Fibroblast of lung (primary cell): Measurements from ENCODE around the gene LHX5. TPM values are rescaled to one million over a fixed set of nuclear protein-coding genes. Genes with fewer than 3 reads are reported as not detected.

Experiments used
- DNase-seq, 2 donors: peaks; one replicate each; pipeline versions ENCODE4 v3.0.0 to v3.0.0-alpha.2; 2010; ENCODE audit warnings: low read depth in 2 of 2
- H2AFZ ChIP-seq: 2 replicates; pipeline ENCODE4 v1.5.1; 2012; ENCODE audit warnings: low read length, control low read depth, inconsistent platforms
- H3K27ac ChIP-seq: 2 replicates; pipeline ENCODE4 v1.5.1; 2011; ENCODE audit warnings: low read length, control low read depth; ENCODE audit not compliant: insufficient read depth
- H3K27me3 ChIP-seq: 2 replicates; pipeline ENCODE4 v1.5.1; 2011; ENCODE audit warnings: mild to moderate bottlenecking, low read length; ENCODE audit not compliant: control insufficient read depth, insufficient read depth
- H3K36me3 ChIP-seq: 2 replicates; pipeline ENCODE4 v1.5.1; 2011; ENCODE audit warnings: low read length; ENCODE audit not compliant: control insufficient read depth, insufficient read depth
- H3K4me1 ChIP-seq: 2 replicates; pipeline ENCODE4 v1.5.1; 2011; ENCODE audit warnings: low read length; ENCODE audit not compliant: control insufficient read depth, insufficient read depth; ENCODE audit errors: extremely low read depth
- H3K4me2 ChIP-seq: 2 replicates; pipeline ENCODE4 v1.5.1; 2011; ENCODE audit warnings: low read length, control low read depth; ENCODE audit not compliant: insufficient read depth; ENCODE audit errors: extremely low read depth
- H3K4me3 ChIP-seq, 4 experiments: fragments of 200-600 bp in 1 of 4; sonication (generic) in 1 of 4; replicated peaks in 1 of 4; 2 replicates each; pipeline ENCODE4 v1.5.1; 2011 to 2016; ENCODE audit warnings: low read length in 4 of 4, low read depth in 3 of 4, mild to moderate bottlenecking in 3 of 4, control low read depth in 2 of 4, inconsistent platforms in 1 of 4, mixed read lengths in 1 of 4; ENCODE audit not compliant: insufficient read depth in 1 of 4; ENCODE audit errors: control extremely low read depth in 1 of 4
- H3K79me2 ChIP-seq: 2 replicates; pipeline ENCODE4 v1.5.1; 2012; ENCODE audit warnings: mild to moderate bottlenecking, low read length, inconsistent platforms; ENCODE audit not compliant: control insufficient read depth, insufficient read depth
- H3K9ac ChIP-seq: 2 replicates; pipeline ENCODE4 v1.5.1; 2011; ENCODE audit warnings: mild to moderate bottlenecking, low read length, control low read depth; ENCODE audit not compliant: insufficient read depth
- H3K9me3 ChIP-seq: 2 replicates; pipeline ENCODE4 v1.5.1; 2012; ENCODE audit warnings: low read depth, low read length; ENCODE audit not compliant: control insufficient read depth, insufficient read depth
- H4K20me1 ChIP-seq: 2 replicates; pipeline ENCODE4 v1.5.1; 2011; ENCODE audit warnings: low read length; ENCODE audit not compliant: control insufficient read depth, insufficient read depth; ENCODE audit errors: extremely low read depth
- CTCF ChIP-seq, 2 donors: IDR thresholded peaks in 1 of 2; conservative IDR thresholded peaks in 1 of 2; 1 replicate in 1 of 2; 2 replicates in 1 of 2; pipeline ENCODE4 v1.5.1; 2011 to 2012; ENCODE audit warnings: low read length in 2 of 2, control low read depth in 1 of 2, inconsistent platforms in 1 of 2, low read depth in 1 of 2, mild to moderate bottlenecking in 1 of 2
- EZH2 ChIP-seq: IDR thresholded peaks from 2 replicates; pipeline ENCODE4 v1.5.1; 2012; ENCODE audit warnings: low read length, control low read depth, mild to moderate bottlenecking; ENCODE audit errors: missing control alignments
- polyA plus RNA-seq, 2 donors: library from polyadenylated mRNA; depleted of rRNA in 1 of 2; stranded (reverse) in 1 of 2; unstranded in 1 of 2; fragments of >200 nt; gene quantifications; 2 replicates each; pipeline ENCODE4 v1.2.1, GENCODE V29; 2011 to 2012; ENCODE audit warnings: missing spikeins in 1 of 2
- total RNA-seq: library from RNA; depleted of rRNA; stranded (reverse); fragments of >200 nt; gene quantifications from 2 replicates; pipeline ENCODE4 v1.2.1, GENCODE V29; 2014

The LHX5 gene
- total and polyA plus RNA-seq, 2 donors (not counting 1 experiment from before 2014, with no cell fraction given), result not detected

GRCh38 chr12:113466454-113467141 lies 5.1 kb downstream of the LHX5 start:
- DNase-seq, result no peak
- H3K4me3 ChIP-seq, result peak overlapping the region in 1 of 4 experiments; percentile 47
- no peak overlapping the region for H2AFZ ChIP-seq
- H3K27ac ChIP-seq, result no peak overlapping the region
- no peak overlapping the region for H3K9ac ChIP-seq
- H3K36me3 ChIP-seq, result no peaks in the 10 kb centered on the region
- H3K27me3 ChIP-seq, result peaks cover 78% of the 10 kb centered on the region
- H3K4me1 ChIP-seq, result no peaks in the 10 kb centered on the region
- H3K4me2 ChIP-seq, result no peak overlapping the region
- no peaks in the 10 kb centered on the region for H3K9me3 ChIP-seq
- no peaks in the 10 kb centered on the region for H3K79me2 ChIP-seq
- peak; percentile 96 for TF ChIP-seq EZH2
- TF ChIP-seq CTCF (conservative IDR thresholded peaks at IDR 0.05 in 1 of 2, IDR thresholded peaks at IDR 0.05 in 1 of 2; ENCODE audit: low read depth in 1 of 2, low read length in 2 of 2), result no peak
- H4K20me1 ChIP-seq, result no peaks in the 10 kb centered on the region

DNA sequence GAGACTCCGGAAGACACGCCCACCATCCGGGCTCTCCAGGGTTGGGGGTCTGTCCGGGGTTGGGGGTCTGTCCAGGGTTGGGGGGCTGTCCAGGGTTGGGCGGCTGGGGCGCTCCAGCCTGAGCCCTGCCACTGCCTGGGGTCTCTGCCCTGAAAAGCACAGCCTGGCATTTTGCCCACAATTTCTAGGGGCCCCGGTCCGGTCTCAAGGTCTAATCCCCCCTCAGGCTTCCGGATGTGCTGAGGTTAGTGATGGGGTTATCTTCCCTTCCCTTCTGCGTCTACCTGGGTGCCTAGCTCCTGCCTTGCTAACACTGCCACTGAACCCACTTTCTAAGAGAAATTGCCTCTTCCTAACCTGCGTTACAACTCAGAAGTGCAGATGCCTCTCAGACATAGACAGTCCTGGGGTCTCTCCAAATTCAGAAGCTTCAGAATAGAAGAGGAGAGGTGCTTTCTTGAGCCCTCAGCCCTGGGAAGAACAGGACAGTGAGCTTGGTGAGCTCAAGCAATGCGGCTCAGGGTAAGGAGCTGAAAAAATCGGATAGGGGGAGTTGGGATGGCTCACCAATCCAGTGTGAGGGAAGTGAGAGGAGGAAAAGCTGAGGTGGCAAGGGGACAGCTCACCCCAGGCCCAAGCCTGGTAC lies 5.7 kb downstream of the LHX5 start:
- Histone ChIP-seq H3K79me2 (no peaks in the 10 kb centered on the region), H3K9me3 (no peaks in the 10 kb centered on the region), H3K4me1 (no peaks in the 10 kb centered on the region), H3K27me3 (peaks cover 71% of the 10 kb centered on the region), H4K20me1 (no peaks in the 10 kb centered on the region), H2AFZ (no peak overlapping the region), H3K9ac (no peak overlapping the region), H3K4me3 (no peak overlapping the region), H3K4me2 (no peak overlapping the region), H3K27ac (no peak overlapping the region), H3K36me3 (no peaks in the 10 kb centered on the region)
- DNase-seq, result no peak
- TF ChIP-seq CTCF (conservative IDR thresholded peaks at IDR 0.05 in 1 of 2, IDR thresholded peaks at IDR 0.05 in 1 of 2; ENCODE audit: low read depth in 1 of 2, low read length in 2 of 2), result no peak
- no peak for TF ChIP-seq EZH2

DNA sequence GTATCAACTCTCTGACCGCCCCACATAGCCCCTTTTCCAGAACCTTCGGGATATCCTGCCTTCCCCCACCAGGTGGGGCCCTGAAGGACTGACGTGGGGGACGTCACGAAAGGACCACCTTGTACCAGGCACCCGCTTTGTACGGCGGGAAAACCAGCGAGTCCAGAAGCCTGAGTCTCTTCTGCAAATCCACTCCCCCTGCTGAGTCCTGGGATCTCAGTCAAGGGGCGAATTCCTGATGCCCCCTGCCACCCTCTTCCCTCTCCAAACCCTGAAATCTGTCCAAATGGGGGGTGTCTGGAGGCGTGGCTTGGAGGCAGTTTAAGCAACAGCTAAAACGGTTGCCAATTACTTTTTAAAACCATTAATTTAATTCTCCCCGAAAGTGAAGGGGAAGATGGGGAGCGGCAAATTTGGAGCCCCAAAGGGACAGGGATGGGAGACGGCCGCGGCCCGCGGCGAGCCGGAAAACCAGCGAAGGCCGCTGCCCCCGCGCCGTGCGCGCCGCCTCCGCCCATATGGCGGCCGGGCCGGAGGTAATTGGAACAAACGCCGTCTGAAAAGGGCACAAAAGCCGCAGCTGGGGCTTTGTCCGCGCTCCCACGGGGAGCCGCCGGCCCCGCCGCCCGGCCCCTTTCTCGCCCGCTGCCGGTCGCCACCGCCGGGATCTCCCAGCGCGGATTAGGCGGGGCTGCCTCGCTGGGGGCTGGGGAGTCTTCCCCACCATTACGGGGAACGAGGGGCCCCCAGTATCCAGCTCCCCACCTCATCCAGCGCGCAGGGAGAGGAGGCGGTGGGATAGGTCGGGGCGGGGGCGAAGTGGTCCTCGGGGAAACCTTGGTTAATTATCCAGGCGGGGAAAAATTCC lies 6.6 kb downstream of the LHX5 start:
- H3K79me2 ChIP-seq, result no peaks in the 10 kb centered on the region
- no peak overlapping the region for H3K27ac ChIP-seq
- no peaks in the 10 kb centered on the region for H4K20me1 ChIP-seq
- H3K36me3 ChIP-seq, result no peaks in the 10 kb centered on the region
- no peak overlapping the region for H3K9ac ChIP-seq
- no peaks in the 10 kb centered on the region for H3K9me3 ChIP-seq
- peaks cover 63% of the 10 kb centered on the region for H3K27me3 ChIP-seq
- no peaks in the 10 kb centered on the region for H3K4me1 ChIP-seq
- no peak for DNase-seq
- no peak overlapping the region for H3K4me3 ChIP-seq
- no peak overlapping the region for H3K4me2 ChIP-seq
- TF ChIP-seq CTCF (conservative IDR thresholded peaks at IDR 0.05 in 1 of 2, IDR thresholded peaks at IDR 0.05 in 1 of 2; ENCODE audit: low read depth in 1 of 2, low read length in 2 of 2) (no peak), EZH2 (peak; percentile 89)
- no peak overlapping the region for H2AFZ ChIP-seq
